Fibroblast of lung (primary cell): ENCODE results near the gene SGK2.

Experiments used
- CTCF ChIP-seq, 2 donors: IDR thresholded peaks in 1 of 2; conservative IDR thresholded peaks in 1 of 2; 1 replicate in 1 of 2; 2 replicates in 1 of 2; pipeline ENCODE4 v1.5.1; 2011 to 2012; ENCODE audit warnings: low read length in 2 of 2, control low read depth in 1 of 2, inconsistent platforms in 1 of 2, low read depth in 1 of 2, mild to moderate bottlenecking in 1 of 2
- EZH2 ChIP-seq: IDR thresholded peaks from 2 replicates; pipeline ENCODE4 v1.5.1; 2012; ENCODE audit warnings: low read length, control low read depth, mild to moderate bottlenecking; ENCODE audit errors: missing control alignments

- no peak for TF ChIP-seq CTCF (conservative IDR thresholded peaks at IDR 0.05 in 1 of 2, IDR thresholded peaks at IDR 0.05 in 1 of 2; ENCODE audit: low read depth in 1 of 2, low read length in 2 of 2)
- TF ChIP-seq EZH2, result no peak
Observed at GRCh38 chr20:43579861-43580793, 21.3 kb downstream of the SGK2 start.
